ENCODE results near the gene RAB3IL1.

DNA sequence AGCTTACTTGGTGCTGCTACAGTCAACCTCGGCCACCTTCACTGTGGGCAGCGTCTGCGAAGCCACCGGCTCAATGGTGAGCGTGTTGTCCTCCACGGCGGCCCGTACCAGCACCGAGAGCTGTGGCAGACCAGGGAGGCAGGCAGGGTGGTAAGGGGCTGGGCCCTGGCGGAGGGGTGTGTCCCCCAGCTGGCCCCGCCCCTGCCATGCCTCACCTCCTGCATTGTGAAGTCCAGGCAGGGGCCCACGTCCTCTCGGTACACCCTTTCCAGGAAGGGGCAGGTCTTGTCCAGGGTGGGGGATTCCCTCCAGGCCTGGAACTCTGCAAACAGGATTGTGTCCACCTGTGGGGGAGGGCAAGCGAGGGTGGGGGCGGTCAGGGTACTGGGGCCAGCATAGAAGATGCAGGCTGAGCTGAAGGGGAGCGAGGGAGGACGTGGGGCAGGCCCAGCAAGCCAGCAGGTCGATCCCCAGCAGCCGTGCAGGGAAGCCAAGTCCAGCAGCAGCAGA lies 12.8 kb downstream of the RAB3IL1 start:
- TF ChIP-seq, protein P1, sequence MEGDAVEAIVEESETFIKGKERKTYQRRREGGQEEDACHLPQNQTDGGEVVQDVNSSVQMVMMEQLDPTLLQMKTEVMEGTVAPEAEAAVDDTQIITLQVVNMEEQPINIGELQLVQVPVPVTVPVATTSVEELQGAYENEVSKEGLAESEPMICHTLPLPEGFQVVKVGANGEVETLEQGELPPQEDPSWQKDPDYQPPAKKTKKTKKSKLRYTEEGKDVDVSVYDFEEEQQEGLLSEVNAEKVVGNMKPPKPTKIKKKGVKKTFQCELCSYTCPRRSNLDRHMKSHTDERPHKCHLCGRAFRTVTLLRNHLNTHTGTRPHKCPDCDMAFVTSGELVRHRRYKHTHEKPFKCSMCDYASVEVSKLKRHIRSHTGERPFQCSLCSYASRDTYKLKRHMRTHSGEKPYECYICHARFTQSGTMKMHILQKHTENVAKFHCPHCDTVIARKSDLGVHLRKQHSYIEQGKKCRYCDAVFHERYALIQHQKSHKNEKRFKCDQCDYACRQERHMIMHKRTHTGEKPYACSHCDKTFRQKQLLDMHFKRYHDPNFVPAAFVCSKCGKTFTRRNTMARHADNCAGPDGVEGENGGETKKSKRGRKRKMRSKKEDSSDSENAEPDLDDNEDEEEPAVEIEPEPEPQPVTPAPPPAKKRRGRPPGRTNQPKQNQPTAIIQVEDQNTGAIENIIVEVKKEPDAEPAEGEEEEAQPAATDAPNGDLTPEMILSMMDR (conservative IDR thresholded peaks at IDR 0.05 in 1 of 2, IDR thresholded peaks at IDR 0.05 in 1 of 2; ENCODE audit: low read depth in 1 of 2, low read length in 2 of 2), result no peak
- no peak for TF ChIP-seq EZH2 (IDR thresholded peaks at IDR 0.05; ENCODE audit: low read length, missing control alignments)
